ENCODE measurements around the gene SHC2. TPM values are rescaled to one million over a fixed set of nuclear protein-coding genes. Genes with fewer than 3 reads are reported as not detected.

Gene SHC2
- total RNA-seq, 1 donor from 2014 or later, result 26.0 TPM

DNA sequence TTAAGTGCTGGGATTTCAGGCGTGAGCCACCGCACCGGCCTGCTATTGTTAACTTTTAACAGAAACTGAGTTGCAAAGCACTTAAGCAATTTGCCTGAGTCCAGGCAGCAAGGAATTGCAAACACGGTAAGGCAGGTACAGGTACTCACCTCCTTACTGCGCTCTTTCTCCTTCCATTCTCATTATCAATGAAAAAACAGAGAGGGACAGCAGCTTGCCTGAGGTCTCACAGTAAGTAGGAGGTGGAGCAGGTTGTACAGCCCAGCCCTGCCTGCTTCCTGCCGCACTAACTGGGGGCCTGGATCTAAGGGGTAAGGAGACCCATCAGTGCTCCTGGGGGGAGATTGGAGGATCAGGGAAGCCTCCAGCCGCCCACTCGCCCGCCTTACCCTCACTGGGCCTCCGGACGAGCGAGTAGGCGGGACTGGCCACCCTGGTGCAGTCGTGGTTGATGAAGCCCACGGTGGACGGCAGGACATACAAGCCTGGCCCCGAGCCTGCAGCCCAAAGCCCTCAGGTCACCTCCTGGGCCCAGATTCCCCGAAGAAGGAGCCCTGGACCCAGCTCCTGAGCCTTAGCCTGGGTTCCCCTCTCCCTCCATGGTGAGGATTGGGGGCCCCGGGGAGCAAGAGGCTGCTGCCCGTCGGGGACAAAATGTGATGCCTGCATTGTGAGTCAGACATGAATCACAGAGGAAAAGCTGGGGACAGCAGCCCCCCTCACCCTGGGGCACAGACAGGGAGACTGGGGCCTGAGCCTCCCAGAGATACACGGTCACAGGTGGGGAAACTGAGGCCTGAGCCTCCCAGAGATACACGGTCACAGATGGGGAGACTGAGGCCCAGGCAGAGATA is 11.4 kb upstream of the SHC2 start:
- TF ChIP-seq, protein P1, sequence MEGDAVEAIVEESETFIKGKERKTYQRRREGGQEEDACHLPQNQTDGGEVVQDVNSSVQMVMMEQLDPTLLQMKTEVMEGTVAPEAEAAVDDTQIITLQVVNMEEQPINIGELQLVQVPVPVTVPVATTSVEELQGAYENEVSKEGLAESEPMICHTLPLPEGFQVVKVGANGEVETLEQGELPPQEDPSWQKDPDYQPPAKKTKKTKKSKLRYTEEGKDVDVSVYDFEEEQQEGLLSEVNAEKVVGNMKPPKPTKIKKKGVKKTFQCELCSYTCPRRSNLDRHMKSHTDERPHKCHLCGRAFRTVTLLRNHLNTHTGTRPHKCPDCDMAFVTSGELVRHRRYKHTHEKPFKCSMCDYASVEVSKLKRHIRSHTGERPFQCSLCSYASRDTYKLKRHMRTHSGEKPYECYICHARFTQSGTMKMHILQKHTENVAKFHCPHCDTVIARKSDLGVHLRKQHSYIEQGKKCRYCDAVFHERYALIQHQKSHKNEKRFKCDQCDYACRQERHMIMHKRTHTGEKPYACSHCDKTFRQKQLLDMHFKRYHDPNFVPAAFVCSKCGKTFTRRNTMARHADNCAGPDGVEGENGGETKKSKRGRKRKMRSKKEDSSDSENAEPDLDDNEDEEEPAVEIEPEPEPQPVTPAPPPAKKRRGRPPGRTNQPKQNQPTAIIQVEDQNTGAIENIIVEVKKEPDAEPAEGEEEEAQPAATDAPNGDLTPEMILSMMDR (IDR thresholded peaks at IDR 0.05), result no peak
- TF ChIP-seq POLR2A (IDR thresholded peaks at IDR 0.05), result no peak
- Histone ChIP-seq H3K9me3 (no peaks in the 10 kb centered on the region), H3K4me3 (no peak overlapping the region), H3K4me1 (no peaks in the 10 kb centered on the region), H3K27ac (no peak overlapping the region), H3K27me3 (no peaks in the 10 kb centered on the region), H3K36me3 (no peaks in the 10 kb centered on the region)
- DNase-seq (ENCODE audit: extremely low spot score in 2 of 2), result no peak
- intact Hi-C loops (cut with DNase I), result no loop called here

DNA sequence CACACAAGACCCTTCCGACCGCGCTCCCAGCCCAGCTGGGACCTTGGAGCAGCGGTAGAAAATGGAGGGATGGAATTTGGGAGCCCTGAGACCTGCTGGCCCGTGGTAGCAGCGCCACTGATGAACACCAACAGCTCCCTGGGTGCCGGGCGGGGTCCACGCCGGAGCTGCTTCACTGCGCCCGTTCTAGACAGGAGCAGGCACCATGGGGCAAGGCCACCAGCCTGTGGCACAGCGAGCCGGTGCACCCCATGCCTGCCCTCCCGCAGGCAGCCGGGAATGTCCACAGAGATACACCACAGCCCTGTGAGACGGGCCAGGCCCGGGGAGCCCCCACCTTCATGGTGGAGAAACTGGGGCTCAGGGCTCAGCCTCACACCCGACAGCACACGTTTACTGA is 9.9 kb upstream of the SHC2 start:
- intact Hi-C loops (cut with DNase I), result no loop called here
- TF ChIP-seq POLR2A (IDR thresholded peaks at IDR 0.05) (no peak), POLR2AphosphoS5 (IDR thresholded peaks at IDR 0.05; ENCODE audit: insufficient read depth in 1 of 2, low read depth in 1 of 2) (no peak)
- TF ChIP-seq, protein P1 (IDR thresholded peaks at IDR 0.05), result no peak
- no peak for DNase-seq (ENCODE audit: extremely low spot score in 2 of 2)
- no peak overlapping the region for H3K27ac ChIP-seq
- no peaks in the 10 kb centered on the region for H3K27me3 ChIP-seq
- no peaks in the 10 kb centered on the region for H3K9me3 ChIP-seq
- H3K4me1 ChIP-seq, result no peaks in the 10 kb centered on the region
- H3K36me3 ChIP-seq, result no peaks in the 10 kb centered on the region
- no peak overlapping the region for H3K4me3 ChIP-seq

DNA sequence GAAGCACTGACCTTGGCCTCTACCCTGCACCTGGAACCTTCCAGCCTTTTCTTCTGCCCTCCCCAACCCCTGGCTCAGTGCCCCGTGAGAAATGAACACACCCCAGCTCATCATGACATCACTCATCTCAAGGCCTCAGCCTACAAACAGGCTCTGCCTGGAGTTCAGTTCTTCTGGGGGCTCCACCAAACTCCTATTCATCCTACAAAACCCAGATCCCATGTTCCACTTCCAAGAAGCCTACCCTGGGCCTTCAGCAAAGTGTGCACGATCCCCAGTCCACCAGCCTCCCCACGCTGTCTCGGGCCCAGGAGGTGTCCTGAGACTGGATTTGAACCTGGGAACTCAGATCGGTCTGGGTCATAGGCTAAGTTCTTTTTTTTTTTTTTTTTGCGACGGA is 9.0 kb upstream of the SHC2 start:
- intact Hi-C loops (cut with DNase I), result no loop called here

DNA sequence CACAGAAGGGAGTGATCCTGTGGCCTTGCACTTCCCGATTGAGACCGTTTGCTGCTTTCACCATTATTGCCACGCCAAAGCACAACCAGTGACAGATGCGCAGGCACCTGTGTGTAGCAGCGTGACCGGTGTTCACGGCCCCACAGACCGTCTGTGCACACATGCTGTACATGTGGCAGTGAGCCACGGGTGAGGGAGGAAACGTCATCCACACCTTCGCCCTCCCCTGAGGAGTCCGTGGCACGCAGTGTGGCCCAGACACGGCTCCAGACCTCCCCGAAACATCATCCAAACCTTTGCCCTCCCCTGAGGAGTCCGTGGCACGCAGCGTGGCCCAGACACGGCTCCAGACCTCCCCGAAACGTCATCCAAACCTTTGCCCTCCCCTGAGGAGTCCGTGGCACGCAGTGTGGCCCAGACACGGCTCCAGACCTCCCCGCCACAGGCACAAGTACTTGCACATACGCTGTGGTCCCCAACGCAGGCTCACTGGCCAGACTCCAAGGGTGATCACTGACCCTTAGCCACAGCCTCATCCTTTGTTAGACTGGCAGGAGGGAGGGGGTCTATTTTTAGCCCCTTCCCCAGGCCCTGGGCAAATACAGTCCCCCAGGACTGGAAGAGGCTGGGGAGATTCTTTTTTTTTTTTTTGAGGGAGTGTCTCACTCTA is 7.9 kb upstream of the SHC2 start:
- Histone ChIP-seq H3K36me3 (no peaks in the 10 kb centered on the region), H3K27me3 (no peaks in the 10 kb centered on the region), H3K9me3 (no peaks in the 10 kb centered on the region), H3K4me1 (no peaks in the 10 kb centered on the region), H3K4me3 (no peak overlapping the region), H3K27ac (no peak overlapping the region)
- intact Hi-C loops (cut with DNase I), result no loop called here
- no peak for DNase-seq (ENCODE audit: extremely low spot score in 2 of 2)
- TF ChIP-seq POLR2A (IDR thresholded peaks at IDR 0.05), result no peak
- TF ChIP-seq, protein P1 (IDR thresholded peaks at IDR 0.05), result no peak
- TF ChIP-seq POLR2AphosphoS5 (IDR thresholded peaks at IDR 0.05; ENCODE audit: insufficient read depth in 1 of 2, low read depth in 1 of 2), result no peak

More for the DNA sequence above, 9.0 kb upstream of the SHC2 start:
- Histone ChIP-seq H3K9me3 (no peaks in the 10 kb centered on the region), H3K36me3 (no peaks in the 10 kb centered on the region), H3K27ac (no peak overlapping the region), H3K4me1 (no peaks in the 10 kb centered on the region), H3K4me3 (no peak overlapping the region), H3K27me3 (no peaks in the 10 kb centered on the region)
- TF ChIP-seq POLR2AphosphoS5 (IDR thresholded peaks at IDR 0.05; ENCODE audit: insufficient read depth in 1 of 2, low read depth in 1 of 2), result no peak
- no peak for TF ChIP-seq POLR2A (IDR thresholded peaks at IDR 0.05)
- TF ChIP-seq, protein P1 (IDR thresholded peaks at IDR 0.05), result no peak
- no peak for DNase-seq (ENCODE audit: extremely low spot score in 2 of 2)

DNA sequence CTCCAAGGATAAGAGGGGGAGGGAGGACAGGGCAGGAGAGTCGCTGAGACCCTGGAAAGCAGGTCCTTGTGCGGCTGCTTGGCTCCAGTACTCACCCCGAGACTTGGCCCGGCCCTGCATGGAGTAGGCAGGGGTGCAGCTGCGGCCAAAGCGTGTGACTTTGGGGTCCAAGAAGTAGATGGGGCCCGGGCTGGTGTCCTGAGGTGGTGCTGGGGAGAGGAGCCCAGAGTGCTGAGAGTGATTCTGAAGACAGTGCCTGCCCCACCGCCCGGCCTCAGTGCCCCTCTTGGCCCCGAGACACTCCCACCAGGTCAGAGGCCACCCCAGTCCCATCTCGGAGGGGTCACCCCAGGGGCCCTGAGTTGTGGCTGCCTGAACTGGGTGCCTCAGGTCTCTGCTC is 6.7 kb upstream of the SHC2 start:
- H3K9me3 ChIP-seq, result no peaks in the 10 kb centered on the region
- TF ChIP-seq, protein P1 (IDR thresholded peaks at IDR 0.05), result no peak
- TF ChIP-seq POLR2AphosphoS5 (IDR thresholded peaks at IDR 0.05; ENCODE audit: insufficient read depth in 1 of 2, low read depth in 1 of 2), result no peak
- TF ChIP-seq POLR2A (IDR thresholded peaks at IDR 0.05), result no peak
- intact Hi-C loops (cut with DNase I), result no loop called here

More for the DNA sequence above, 6.7 kb upstream of the SHC2 start:
- no peaks in the 10 kb centered on the region for H3K27me3 ChIP-seq
- no peak overlapping the region for H3K4me3 ChIP-seq
- no peak for DNase-seq (ENCODE audit: extremely low spot score in 2 of 2)
- H3K4me1 ChIP-seq, result no peaks in the 10 kb centered on the region
- no peaks in the 10 kb centered on the region for H3K36me3 ChIP-seq
- H3K27ac ChIP-seq, result no peak overlapping the region

Measured in vagina (tissue), 2 donors.